Astrocyte (in vitro differentiated cells and primary cell): ENCODE data around the gene PRDM8. TPM values are rescaled to one million over a fixed set of nuclear protein-coding genes. Genes with fewer than 3 reads are reported as not detected.
A peak's percentile ranks its signal among the peaks of the same experiment; 100 is the strongest.

Experiments
- DNase-seq: peaks from one replicate; pipeline ENCODE4 v3.0.0-alpha.2; 2010; ENCODE audit warnings: low read depth
- FAIRE-seq: peaks from 2 replicates; lab custom pipeline; 2011; peaks lifted over from hg19 to GRCh38; lab: Jason Lieb, UNC
- H2AFZ ChIP-seq: 2 replicates; pipeline ENCODE4 v1.6.0; 2012; ENCODE audit warnings: low read depth, low read length, inconsistent platforms
- H3K27ac ChIP-seq: 2 replicates; pipeline ENCODE4 v1.5.1; 2011; ENCODE audit warnings: low read depth, low read length, inconsistent platforms
- H3K27me3 ChIP-seq: 2 replicates; pipeline ENCODE4 v1.6.0; 2011; ENCODE audit warnings: low read length, inconsistent platforms; ENCODE audit not compliant: insufficient read depth
- H3K36me3 ChIP-seq: 2 replicates; pipeline ENCODE4 v1.5.1; 2011; ENCODE audit warnings: low read length, inconsistent platforms; ENCODE audit not compliant: insufficient read depth
- H3K4me1 ChIP-seq: 2 replicates; pipeline ENCODE4 v1.5.1; 2011; ENCODE audit warnings: low read length, inconsistent platforms; ENCODE audit not compliant: insufficient read depth
- H3K4me2 ChIP-seq: 2 replicates; pipeline ENCODE4 v1.6.0; 2012; ENCODE audit warnings: low read length, inconsistent platforms
- H3K4me3 ChIP-seq: 2 replicates; pipeline ENCODE4 v1.5.1; 2011; ENCODE audit warnings: low read depth, mild to moderate bottlenecking, low read length, inconsistent platforms; ENCODE audit not compliant: insufficient read depth
- H3K79me2 ChIP-seq: 2 replicates; pipeline ENCODE4 v1.6.0; 2012; ENCODE audit warnings: mild to moderate bottlenecking, low read length, inconsistent platforms; ENCODE audit not compliant: insufficient read depth
- H3K9ac ChIP-seq: 2 replicates; pipeline ENCODE4 v1.6.0; 2012; ENCODE audit warnings: mild to moderate bottlenecking, low read length, inconsistent platforms
- H3K9me3 ChIP-seq: 2 replicates; pipeline ENCODE4 v1.5.1; 2012; ENCODE audit warnings: low read depth, mild to moderate bottlenecking, low read length, inconsistent platforms; ENCODE audit not compliant: insufficient read depth
- H4K20me1 ChIP-seq: 2 replicates; pipeline ENCODE4 v1.6.0; 2012; ENCODE audit warnings: low read length, inconsistent platforms; ENCODE audit not compliant: insufficient read depth
- H3K27ac Mint-ChIP-seq: one replicate; pipeline ENCODE4 v1.8.0; 2021; ENCODE audit warnings: mild to moderate bottlenecking, mixed read lengths; ENCODE audit not compliant: unreplicated experiment
- H3K27me3 Mint-ChIP-seq: one replicate; pipeline ENCODE4 v1.8.0; 2021; ENCODE audit warnings: low read depth, mixed read lengths; ENCODE audit not compliant: unreplicated experiment
- H3K36me3 Mint-ChIP-seq: one replicate; pipeline ENCODE4 v1.8.0; 2021; ENCODE audit warnings: low read depth, mixed read lengths; ENCODE audit not compliant: unreplicated experiment
- H3K4me1 Mint-ChIP-seq: one replicate; pipeline ENCODE4 v1.8.0; 2021; ENCODE audit warnings: low read depth, mixed read lengths; ENCODE audit not compliant: unreplicated experiment
- H3K4me3 Mint-ChIP-seq: one replicate; pipeline ENCODE4 v1.8.0; 2021; ENCODE audit warnings: mild to moderate bottlenecking, moderate library complexity, mixed read lengths; ENCODE audit not compliant: unreplicated experiment
- H3K9me3 Mint-ChIP-seq: one replicate; pipeline ENCODE4 v1.8.0; 2021; ENCODE audit warnings: mild to moderate bottlenecking, mixed read lengths; ENCODE audit not compliant: unreplicated experiment
- EZH2 ChIP-seq: IDR thresholded peaks from 2 replicates; pipeline ENCODE4 v1.6.1; 2012; ENCODE audit warnings: mild to moderate bottlenecking, low read length, inconsistent platforms; ENCODE audit not compliant: insufficient read depth
- total RNA-seq: library from RNA; stranded (reverse); gene quantifications from 2 replicates; pipeline ENCODE4 v1.2.1, GENCODE V29; 2021
- TF ChIP-seq, protein P1 (sequence below): IDR thresholded peaks from 2 replicates; pipeline ENCODE4 v1.5.1; 2011; ENCODE audit warnings: low read depth, mild to moderate bottlenecking, inconsistent platforms, low read length, moderate library complexity; ENCODE audit not compliant: insufficient read depth

PRDM8 gene
- total RNA-seq, 1 donor from 2014 or later, result 0.25 TPM

- Mint-ChIP-seq H3K27ac (no peak overlapping the region), H3K36me3 (no peaks in the 10 kb centered on the region)
Measured at GRCh38 chr4:80199004-80199560, 1.8 kb downstream of the PRDM8 start.

DNA sequence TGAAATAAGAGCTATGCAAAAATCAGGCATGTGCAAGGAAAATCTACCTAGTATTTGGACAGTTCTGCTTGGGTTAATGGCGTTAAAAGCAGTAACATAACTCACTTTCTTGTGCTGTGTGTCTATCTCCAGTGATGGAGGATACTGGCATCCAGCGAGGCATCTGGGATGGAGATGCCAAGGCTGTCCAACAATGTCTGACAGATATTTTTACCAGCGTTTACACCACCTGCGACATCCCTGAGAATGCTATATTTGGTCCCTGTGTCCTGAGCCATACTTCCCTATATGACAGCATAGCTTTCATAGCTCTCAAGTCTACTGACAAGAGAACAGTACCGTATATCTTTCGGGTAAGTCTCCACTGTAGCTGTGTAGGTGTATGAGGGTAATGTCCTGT is 2.6 kb downstream of the PRDM8 start:
- no peaks in the 10 kb centered on the region for H3K9me3 ChIP-seq
- no peaks in the 10 kb centered on the region for H4K20me1 ChIP-seq
- DNase-seq (no peak), FAIRE-seq (no peak)
- no peak overlapping the region for H3K27ac Mint-ChIP-seq
- no peaks in the 10 kb centered on the region for H3K9me3 Mint-ChIP-seq
- no peaks in the 10 kb centered on the region for H3K36me3 ChIP-seq
- H3K27me3 Mint-ChIP-seq, result peaks cover 81% of the 10 kb centered on the region
- H3K4me1 ChIP-seq, result peaks cover 13% of the 10 kb centered on the region
- H3K4me1 Mint-ChIP-seq, result no peaks in the 10 kb centered on the region
- H3K79me2 ChIP-seq, result no peaks in the 10 kb centered on the region
- H3K27ac ChIP-seq, result no peak overlapping the region
- H3K27me3 ChIP-seq, result peaks cover 40% of the 10 kb centered on the region
- TF ChIP-seq EZH2, result no peak
- TF ChIP-seq, protein P1, sequence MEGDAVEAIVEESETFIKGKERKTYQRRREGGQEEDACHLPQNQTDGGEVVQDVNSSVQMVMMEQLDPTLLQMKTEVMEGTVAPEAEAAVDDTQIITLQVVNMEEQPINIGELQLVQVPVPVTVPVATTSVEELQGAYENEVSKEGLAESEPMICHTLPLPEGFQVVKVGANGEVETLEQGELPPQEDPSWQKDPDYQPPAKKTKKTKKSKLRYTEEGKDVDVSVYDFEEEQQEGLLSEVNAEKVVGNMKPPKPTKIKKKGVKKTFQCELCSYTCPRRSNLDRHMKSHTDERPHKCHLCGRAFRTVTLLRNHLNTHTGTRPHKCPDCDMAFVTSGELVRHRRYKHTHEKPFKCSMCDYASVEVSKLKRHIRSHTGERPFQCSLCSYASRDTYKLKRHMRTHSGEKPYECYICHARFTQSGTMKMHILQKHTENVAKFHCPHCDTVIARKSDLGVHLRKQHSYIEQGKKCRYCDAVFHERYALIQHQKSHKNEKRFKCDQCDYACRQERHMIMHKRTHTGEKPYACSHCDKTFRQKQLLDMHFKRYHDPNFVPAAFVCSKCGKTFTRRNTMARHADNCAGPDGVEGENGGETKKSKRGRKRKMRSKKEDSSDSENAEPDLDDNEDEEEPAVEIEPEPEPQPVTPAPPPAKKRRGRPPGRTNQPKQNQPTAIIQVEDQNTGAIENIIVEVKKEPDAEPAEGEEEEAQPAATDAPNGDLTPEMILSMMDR, result no peak
- no peak overlapping the region for H2AFZ ChIP-seq
- H3K36me3 Mint-ChIP-seq, result no peaks in the 10 kb centered on the region
- H3K9ac ChIP-seq, result no peak overlapping the region
- H3K4me3 Mint-ChIP-seq, result no peak overlapping the region
- H3K4me3 ChIP-seq, result no peak overlapping the region
- H3K4me2 ChIP-seq, result no peak overlapping the region

More at GRCh38 chr4:80199004-80199560, 1.8 kb downstream of the PRDM8 start:
- Histone ChIP-seq H3K4me2 (peak overlapping the region; percentile 16), H3K9me3 (no peaks in the 10 kb centered on the region), H3K9ac (no peak overlapping the region), H3K36me3 (no peaks in the 10 kb centered on the region), H2AFZ (no peak overlapping the region), H3K79me2 (no peaks in the 10 kb centered on the region), H3K27ac (no peak overlapping the region), H4K20me1 (no peaks in the 10 kb centered on the region), H3K27me3 (peaks cover 44% of the 10 kb centered on the region), H3K4me3 (no peak overlapping the region), H3K4me1 (peaks cover 13% of the 10 kb centered on the region)
- Mint-ChIP-seq H3K4me3 (no peak overlapping the region), H3K4me1 (no peaks in the 10 kb centered on the region), H3K27me3 (peaks cover 81% of the 10 kb centered on the region), H3K9me3 (no peaks in the 10 kb centered on the region)
- FAIRE-seq, result no peak
- TF ChIP-seq EZH2, result no peak
- TF ChIP-seq, protein P1, result no peak
- no peak for DNase-seq
